GM12878 (cell line): ENCODE measurements around the gene RIMS3. TPM values are rescaled to one million over a fixed set of nuclear protein-coding genes. Genes with fewer than 3 reads are reported as not detected.

ENCODE experiments used
- ATAC-seq: fragments of 200-7000 bp; cut with Tn5 transposase; 3 replicates; pipeline ENCODE4 v1.9.1; 2020; ENCODE audit warnings: mild to moderate bottlenecking, moderate library complexity
- BruUV-seq: library from RNA; stranded (reverse); fragments of 400-500 nt; replicated peaks from 2 replicates; lab custom pipeline; 2021; lab: Mats Ljungman, UMichigan
- CTCF ChIA-PET: fragments of 300-600 bp; sonication (Branson Sonifier 250); formaldehyde crosslinking; extraction: SDS; loops from one replicate; lab custom pipeline; 2021; ENCODE audit warnings: inconsistent platforms; lab: Yijun Ruan, JAX
- POLR2A ChIA-PET: fragments of 350-600 bp; formaldehyde crosslinking; extraction: SDS; loops from one replicate; lab custom pipeline; 2021; ENCODE audit warnings: inconsistent platforms; lab: Charles Lee
- RAD21 ChIA-PET: fragments of 300-600 bp; sonication (Branson Sonifier 250); formaldehyde crosslinking; loops from one replicate; lab custom pipeline; 2023; ENCODE audit warnings: antibody characterized with exemption; ENCODE audit not compliant: unreplicated experiment; lab: Charles Lee
- SMC1A ChIA-PET: fragments of 300-600 bp; sonication (Branson Sonifier 250); formaldehyde crosslinking; loops from one replicate; lab custom pipeline; 2023; ENCODE audit not compliant: unreplicated experiment, uncharacterized antibody; lab: Charles Lee
- DNase-seq: peaks from one replicate; pipeline ENCODE4 v3.0.0-alpha.2; 2011; ENCODE audit warnings: low read depth, low spot score
- FAIRE-seq: peaks from 3 replicates; lab custom pipeline; 2011; peaks lifted over from hg19 to GRCh38; lab: Jason Lieb, UNC
- H2AFZ ChIP-seq: 2 replicates; pipeline ENCODE4 v1.6.0; 2011; ENCODE audit warnings: low read depth, low read length, control low read depth; ENCODE audit not compliant: control insufficient read depth
- H3K27ac ChIP-seq: 2 replicates; pipeline ENCODE4 v1.5.1; 2011; ENCODE audit warnings: control low read depth; ENCODE audit not compliant: control insufficient read depth, insufficient read depth
- H3K27me3 ChIP-seq, 2 experiments: replicated peaks in 1 of 2; 2 replicates each; pipeline versions ENCODE4 v1.6.0 to v1.6.1; 2011; ENCODE audit warnings: low read length in 1 of 2; ENCODE audit not compliant: control insufficient read depth in 2 of 2, insufficient read depth in 2 of 2
- H3K36me3 ChIP-seq, 2 experiments: 2 replicates each; pipeline ENCODE4 v1.5.1; 2011; ENCODE audit warnings: low read length in 1 of 2; ENCODE audit not compliant: control insufficient read depth in 2 of 2, insufficient read depth in 2 of 2
- H3K4me1 ChIP-seq: 2 replicates; pipeline ENCODE4 v1.6.1; 2011; ENCODE audit warnings: mild to moderate bottlenecking, low read length, moderate library complexity, mixed read lengths; ENCODE audit not compliant: control insufficient read depth, insufficient read depth
- H3K4me2 ChIP-seq: 2 replicates; pipeline ENCODE4 v1.6.0; 2011; ENCODE audit warnings: control low read depth; ENCODE audit not compliant: control insufficient read depth, insufficient read depth
- H3K4me3 ChIP-seq: fragments of 200-600 bp; sonication (generic); 2 replicates; pipeline ENCODE4 v1.5.1; 2016
- H3K79me2 ChIP-seq: 2 replicates; pipeline ENCODE4 v1.6.0; 2011; ENCODE audit warnings: low read length; ENCODE audit not compliant: control insufficient read depth, insufficient read depth
- H3K9ac ChIP-seq: 2 replicates; pipeline ENCODE4 v1.8.0; 2011; ENCODE audit warnings: low read length, control low read depth, mixed read lengths; ENCODE audit not compliant: control insufficient read depth, insufficient read depth
- H3K9me3 ChIP-seq: replicated peaks from 3 replicates; pipeline ENCODE4 v1.5.1; 2011; ENCODE audit warnings: mild to moderate bottlenecking, low read length; ENCODE audit not compliant: control insufficient read depth, insufficient read depth
- H4K20me1 ChIP-seq: 2 replicates; pipeline ENCODE4 v1.6.0; 2011; ENCODE audit not compliant: control insufficient read depth, insufficient read depth
- BCL11A ChIP-seq: IDR thresholded peaks from 2 replicates; pipeline ENCODE4 v1.6.1; 2011; ENCODE audit warnings: low read depth, low read length
- CBX3 ChIP-seq: fragments of 200-600 bp; sonication (generic); IDR thresholded peaks from 2 replicates; pipeline ENCODE4 v1.6.1; 2016; ENCODE audit warnings: low read depth, borderline replicate concordance
- CHD2 ChIP-seq: IDR thresholded peaks from 2 replicates; pipeline ENCODE4 v1.6.1; 2011; ENCODE audit warnings: low read depth, low read length, improper control_type of control experiment, borderline replicate concordance
- ESRRA ChIP-seq: IDR thresholded peaks from 2 replicates; pipeline ENCODE4 v1.6.1; 2012; ENCODE audit warnings: mild to moderate bottlenecking, low read length, improper control_type of control experiment
- GABPA ChIP-seq: IDR thresholded peaks from 2 replicates; pipeline ENCODE4 v1.6.1; 2014; ENCODE audit warnings: antibody characterized with exemption, low read depth, mild to moderate bottlenecking, inconsistent platforms
- MXI1 ChIP-seq: fragments of 150-350 bp; IDR thresholded peaks from 2 replicates; pipeline ENCODE4 v1.6.1; 2011; ENCODE audit warnings: low read depth, mild to moderate bottlenecking, inconsistent platforms, low read length, improper control_type of control experiment
- NBN ChIP-seq: fragments of 450-650 bp; IDR thresholded peaks from 2 replicates; pipeline ENCODE4 v1.6.1; 2016
- SIX5 ChIP-seq: IDR thresholded peaks from 2 replicates; pipeline ENCODE4 v1.6.1; 2011; ENCODE audit warnings: mild to moderate bottlenecking, low read depth, low read length, moderate library complexity; ENCODE audit not compliant: severe bottlenecking
- TARDBP ChIP-seq: IDR thresholded peaks from 2 replicates; pipeline ENCODE4 v1.6.1; 2016; ENCODE audit warnings: borderline replicate concordance
- ZNF207 ChIP-seq: fragments of 450-650 bp; IDR thresholded peaks from 2 replicates; pipeline ENCODE4 v1.6.1; 2014; ENCODE audit warnings: antibody characterized with exemption, mild to moderate bottlenecking, borderline replicate concordance
- ZNF24 ChIP-seq: fragments of 450-650 bp; IDR thresholded peaks from 2 replicates; pipeline ENCODE4 v1.6.1; 2017; ENCODE audit warnings: antibody characterized with exemption, mild to moderate bottlenecking
- WGBS: methylation state at CpG from one replicate; pipeline ENCODE4 v1.1.6; 2016; ENCODE audit warnings: low lambda C conversion rate; ENCODE audit not compliant: insufficient replicate concordance, insufficient coverage; ENCODE audit errors: missing lambda C conversion rate; 5-methylcytosine and 5-hydroxymethylcytosine counted together
- in situ Hi-C: fragments of 300-500 bp; cut with MboI; formaldehyde crosslinking; loops from 9 replicates; pipeline ENCODE4 v1.14.3; 2018; ENCODE audit warnings: mixed read lengths
- intact Hi-C: fragments of 100-400 bp; cut with micrococcal nuclease; formaldehyde crosslinking; loops from one replicate; pipeline ENCODE4 v1.14.2; 2022; ENCODE audit not compliant: unreplicated experiment
- polyA plus RNA-seq, 11 experiments: library from polyadenylated mRNA; depleted of rRNA in 4 of 11; unstranded in 6 of 11; stranded (reverse) in 5 of 11; fragments of >200 nt; fragmentation: Nextera tagmentation in 4 of 11; fragmentation: Illumina TruSeq in 1 of 11; extraction: Ambion mirVana in 4 of 11; extraction: Trizol in 1 of 11; gene quantifications; 1 replicate in 1 of 11; 2 replicates in 10 of 11; pipeline versions ENCODE4 v1.2.1 to v1.2.3, GENCODE V29; 2011 to 2016; ENCODE audit warnings: inconsistent platforms in 2 of 11, missing spikeins in 2 of 11, low read depth in 1 of 11
- total RNA-seq, 4 experiments: library from RNA; depleted of rRNA in 3 of 4; stranded (reverse); fragments of >200 nt in 3 of 4; fragmentation: Illumina TruSeq in 1 of 4; extraction: Trizol in 1 of 4; gene quantifications; 2 replicates each; pipeline versions ENCODE4 v1.2.1 to v1.2.3, GENCODE V29; 2013 to 2021
- TF ChIP-seq, protein P1 (sequence below): IDR thresholded peaks from 2 replicates; pipeline ENCODE4 v1.6.1; 2012; ENCODE audit warnings: low read depth, low read length, improper control_type of control experiment
- TF ChIP-seq, protein P2 (sequence below): IDR thresholded peaks from 2 replicates; pipeline ENCODE4 v1.6.1; 2011; ENCODE audit warnings: mild to moderate bottlenecking, low read depth, low read length, moderate library complexity; ENCODE audit not compliant: insufficient replicate concordance
- TF ChIP-seq, protein P3 (sequence below): fragments of 450-650 bp; IDR thresholded peaks from 2 replicates; pipeline ENCODE4 v1.6.1; 2017; ENCODE audit warnings: mild to moderate bottlenecking, moderate library complexity
- TF ChIP-seq, protein P4 (sequence below): fragments of 450-650 bp; IDR thresholded peaks from 2 replicates; pipeline ENCODE4 v1.6.1; 2016; ENCODE audit warnings: mild to moderate bottlenecking

Gene RIMS3
- total and polyA plus RNA-seq, 10 of the 15 experiments (the other 5 are each of a cell fraction or from before 2014, with no cell fraction given) = 0.02 to 4.7 (median 0.39) TPM

DNA sequence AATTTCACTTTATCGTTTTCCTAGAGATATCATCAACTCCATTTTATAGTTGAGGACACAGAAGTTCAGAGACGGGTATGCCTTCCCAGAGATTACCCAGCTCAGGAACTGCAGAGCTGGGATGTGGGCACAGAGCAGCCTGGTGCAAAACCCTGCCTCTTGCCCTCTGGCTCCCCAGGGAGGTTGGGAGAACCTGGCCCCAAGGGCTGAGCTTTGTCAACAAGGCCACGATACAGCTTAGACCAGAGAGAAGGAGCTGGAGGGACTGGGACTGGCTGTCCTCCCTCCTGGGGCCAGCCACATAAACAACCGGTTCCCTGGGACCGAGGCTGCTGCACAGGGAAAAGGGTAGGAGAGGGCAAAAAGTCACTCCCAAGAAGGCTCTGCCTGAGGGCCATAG is 3.8 kb downstream of the RIMS3 start:
- Histone ChIP-seq H3K4me3 (no peak overlapping the region), H4K20me1 (no peaks in the 10 kb centered on the region)
- SMC1A ChIA-PET = interaction anchor here (1.2 kb wide), 1 partner anchor 30 kb away, joined by 3 read pairs; the partner anchor contains the start of gene NFYC

More for the DNA sequence above, 3.8 kb downstream of the RIMS3 start:
- ChIA-PET CTCF (interaction anchor here (0.6 to 2.3 kb wide), 4 partner anchors 31 to 49 kb away, joined by 3 to 12 read pairs (median 3); no protein-coding TSS in a partner anchor), POLR2A (interaction anchor here (0.8 kb wide), 1 partner anchor 49 kb away, joined by 3 read pairs; no protein-coding TSS in a partner anchor), RAD21 (no interaction called here)
- intact Hi-C loops = no loop called here
- H3K36me3 ChIP-seq = no peaks in the 10 kb centered on the region
- BruUV-seq = no TSS peak
- H2AFZ ChIP-seq = no peak overlapping the region
- in situ Hi-C loops = no loop called here
- H3K79me2 ChIP-seq = no peaks in the 10 kb centered on the region
- no peaks in the 10 kb centered on the region for H3K9me3 ChIP-seq
- no peak for DNase-seq
- TF ChIP-seq SIX5 = no peak
- TF ChIP-seq CBX3 = no peak
- TF ChIP-seq ESRRA = no peak
- no peak for TF ChIP-seq NBN
- no peak for TF ChIP-seq MXI1
- TF ChIP-seq ZNF24 = no peak
- TF ChIP-seq GABPA = no peak
- TF ChIP-seq, protein P1, sequence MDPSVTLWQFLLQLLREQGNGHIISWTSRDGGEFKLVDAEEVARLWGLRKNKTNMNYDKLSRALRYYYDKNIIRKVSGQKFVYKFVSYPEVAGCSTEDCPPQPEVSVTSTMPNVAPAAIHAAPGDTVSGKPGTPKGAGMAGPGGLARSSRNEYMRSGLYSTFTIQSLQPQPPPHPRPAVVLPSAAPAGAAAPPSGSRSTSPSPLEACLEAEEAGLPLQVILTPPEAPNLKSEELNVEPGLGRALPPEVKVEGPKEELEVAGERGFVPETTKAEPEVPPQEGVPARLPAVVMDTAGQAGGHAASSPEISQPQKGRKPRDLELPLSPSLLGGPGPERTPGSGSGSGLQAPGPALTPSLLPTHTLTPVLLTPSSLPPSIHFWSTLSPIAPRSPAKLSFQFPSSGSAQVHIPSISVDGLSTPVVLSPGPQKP = no peak
- no peak for TF ChIP-seq ZNF207
- TF ChIP-seq, protein P2, sequence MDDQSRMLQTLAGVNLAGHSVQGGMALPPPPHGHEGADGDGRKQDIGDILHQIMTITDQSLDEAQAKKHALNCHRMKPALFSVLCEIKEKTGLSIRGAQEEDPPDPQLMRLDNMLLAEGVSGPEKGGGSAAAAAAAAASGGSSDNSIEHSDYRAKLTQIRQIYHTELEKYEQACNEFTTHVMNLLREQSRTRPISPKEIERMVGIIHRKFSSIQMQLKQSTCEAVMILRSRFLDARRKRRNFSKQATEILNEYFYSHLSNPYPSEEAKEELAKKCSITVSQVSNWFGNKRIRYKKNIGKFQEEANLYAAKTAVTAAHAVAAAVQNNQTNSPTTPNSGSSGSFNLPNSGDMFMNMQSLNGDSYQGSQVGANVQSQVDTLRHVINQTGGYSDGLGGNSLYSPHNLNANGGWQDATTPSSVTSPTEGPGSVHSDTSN = no peak
- TF ChIP-seq TARDBP = no peak
- TF ChIP-seq, protein P3, sequence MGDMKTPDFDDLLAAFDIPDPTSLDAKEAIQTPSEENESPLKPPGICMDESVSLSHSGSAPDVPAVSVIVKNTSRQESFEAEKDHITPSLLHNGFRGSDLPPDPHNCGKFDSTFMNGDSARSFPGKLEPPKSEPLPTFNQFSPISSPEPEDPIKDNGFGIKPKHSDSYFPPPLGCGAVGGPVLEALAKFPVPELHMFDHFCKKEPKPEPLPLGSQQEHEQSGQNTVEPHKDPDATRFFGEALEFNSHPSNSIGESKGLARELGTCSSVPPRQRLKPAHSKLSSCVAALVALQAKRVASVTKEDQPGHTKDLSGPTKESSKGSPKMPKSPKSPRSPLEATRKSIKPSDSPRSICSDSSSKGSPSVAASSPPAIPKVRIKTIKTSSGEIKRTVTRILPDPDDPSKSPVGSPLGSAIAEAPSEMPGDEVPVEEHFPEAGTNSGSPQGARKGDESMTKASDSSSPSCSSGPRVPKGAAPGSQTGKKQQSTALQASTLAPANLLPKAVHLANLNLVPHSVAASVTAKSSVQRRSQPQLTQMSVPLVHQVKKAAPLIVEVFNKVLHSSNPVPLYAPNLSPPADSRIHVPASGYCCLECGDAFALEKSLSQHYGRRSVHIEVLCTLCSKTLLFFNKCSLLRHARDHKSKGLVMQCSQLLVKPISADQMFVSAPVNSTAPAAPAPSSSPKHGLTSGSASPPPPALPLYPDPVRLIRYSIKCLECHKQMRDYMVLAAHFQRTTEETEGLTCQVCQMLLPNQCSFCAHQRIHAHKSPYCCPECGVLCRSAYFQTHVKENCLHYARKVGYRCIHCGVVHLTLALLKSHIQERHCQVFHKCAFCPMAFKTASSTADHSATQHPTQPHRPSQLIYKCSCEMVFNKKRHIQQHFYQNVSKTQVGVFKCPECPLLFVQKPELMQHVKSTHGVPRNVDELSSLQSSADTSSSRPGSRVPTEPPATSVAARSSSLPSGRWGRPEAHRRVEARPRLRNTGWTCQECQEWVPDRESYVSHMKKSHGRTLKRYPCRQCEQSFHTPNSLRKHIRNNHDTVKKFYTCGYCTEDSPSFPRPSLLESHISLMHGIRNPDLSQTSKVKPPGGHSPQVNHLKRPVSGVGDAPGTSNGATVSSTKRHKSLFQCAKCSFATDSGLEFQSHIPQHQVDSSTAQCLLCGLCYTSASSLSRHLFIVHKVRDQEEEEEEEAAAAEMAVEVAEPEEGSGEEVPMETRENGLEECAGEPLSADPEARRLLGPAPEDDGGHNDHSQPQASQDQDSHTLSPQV = no peak
- no peak for TF ChIP-seq CHD2
- TF ChIP-seq, protein P4, sequence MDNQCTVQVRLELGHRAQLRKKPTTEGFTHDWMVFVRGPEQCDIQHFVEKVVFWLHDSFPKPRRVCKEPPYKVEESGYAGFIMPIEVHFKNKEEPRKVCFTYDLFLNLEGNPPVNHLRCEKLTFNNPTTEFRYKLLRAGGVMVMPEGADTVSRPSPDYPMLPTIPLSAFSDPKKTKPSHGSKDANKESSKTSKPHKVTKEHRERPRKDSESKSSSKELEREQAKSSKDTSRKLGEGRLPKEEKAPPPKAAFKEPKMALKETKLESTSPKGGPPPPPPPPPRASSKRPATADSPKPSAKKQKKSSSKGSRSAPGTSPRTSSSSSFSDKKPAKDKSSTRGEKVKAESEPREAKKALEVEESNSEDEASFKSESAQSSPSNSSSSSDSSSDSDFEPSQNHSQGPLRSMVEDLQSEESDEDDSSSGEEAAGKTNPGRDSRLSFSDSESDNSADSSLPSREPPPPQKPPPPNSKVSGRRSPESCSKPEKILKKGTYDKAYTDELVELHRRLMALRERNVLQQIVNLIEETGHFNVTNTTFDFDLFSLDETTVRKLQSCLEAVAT = no peak
- no peak for TF ChIP-seq BCL11A
- no peak overlapping the region for H3K27ac ChIP-seq
- 40% methylated on average over 5 of the region's 5 CpGs for WGBS
- H3K27me3 ChIP-seq = no peaks in the 10 kb centered on the region
- H3K9ac ChIP-seq = no peak overlapping the region
- H3K4me1 ChIP-seq = peaks cover 3% of the 10 kb centered on the region; the same call in 1 of the 2 replicates
- ATAC-seq = no peak
- FAIRE-seq = no peak
- no peak overlapping the region for H3K4me2 ChIP-seq
